PC-9 (cell line): ENCODE measurements around the gene RASEF. TPM values are rescaled to one million over a fixed set of nuclear protein-coding genes. Genes with fewer than 3 reads are reported as not detected.

Experiments used
- BruUV-seq: library from RNA; stranded (reverse); fragments of 400-500 nt; replicated peaks from 2 replicates; lab custom pipeline; 2021; lab: Mats Ljungman, UMichigan
- CTCF ChIA-PET: fragments of 300-600 bp; sonication (Branson Sonifier 250); formaldehyde crosslinking; loops from one replicate; lab custom pipeline; 2022; ENCODE audit warnings: antibody characterized with exemption; lab: Charles Lee
- POLR2A ChIA-PET: fragments of 300-600 bp; sonication (Branson Sonifier 250); formaldehyde crosslinking; loops from one replicate; lab custom pipeline; 2022; ENCODE audit warnings: antibody characterized with exemption; ENCODE audit not compliant: unreplicated experiment; lab: Charles Lee
- DNase-seq, 2 experiments: peaks; one replicate each; pipeline versions ENCODE4 v3.0.0 to v3.0.0-alpha.2; 2015 to 2022; ENCODE audit warnings: mixed read lengths in 1 of 2
- H2AFZ ChIP-seq: fragments of 200-600 bp; sonication (generic); 2 replicates; pipeline ENCODE4 v1.8.1; 2017; ENCODE audit warnings: antibody characterized with exemption
- H3F3A ChIP-seq: fragments of 200-600 bp; sonication (generic); 2 replicates; pipeline ENCODE4 v1.8.1; 2017; ENCODE audit warnings: antibody characterized with exemption, mild to moderate bottlenecking, low read depth; ENCODE audit not compliant: insufficient read depth
- H3K27ac ChIP-seq: fragments of 200-600 bp; sonication (generic); 2 replicates; pipeline ENCODE4 v1.6.1; 2016; ENCODE audit warnings: mixed run types
- H3K27me3 ChIP-seq: fragments of 200-600 bp; sonication (generic); 2 replicates; pipeline ENCODE4 v1.6.1; 2016; ENCODE audit warnings: low read depth, mixed run types; ENCODE audit not compliant: insufficient read depth
- H3K36me3 ChIP-seq: fragments of 200-600 bp; sonication (generic); 2 replicates; pipeline ENCODE4 v1.6.1; 2016; ENCODE audit warnings: low read depth, mixed run types
- H3K4me1 ChIP-seq: fragments of 200-600 bp; sonication (generic); replicated peaks from 2 replicates; pipeline ENCODE4 v1.6.1; 2016; ENCODE audit warnings: mixed run types; ENCODE audit not compliant: insufficient read depth
- H3K4me2 ChIP-seq: fragments of 200-600 bp; sonication (generic); 2 replicates; pipeline ENCODE4 v1.6.1; 2017; ENCODE audit warnings: mixed run types
- H3K4me3 ChIP-seq: fragments of 200-600 bp; sonication (generic); 2 replicates; pipeline ENCODE4 v1.6.1; 2016; ENCODE audit warnings: mixed run types
- H3K79me2 ChIP-seq: fragments of 200-600 bp; sonication (generic); 2 replicates; pipeline ENCODE4 v1.6.1; 2017; ENCODE audit warnings: low read depth, mixed run types
- H3K9me2 ChIP-seq: fragments of 200-600 bp; sonication (generic); 2 replicates; pipeline ENCODE4 v1.8.1; 2017; ENCODE audit warnings: mild to moderate bottlenecking; ENCODE audit not compliant: insufficient read depth
- H3K9me3 ChIP-seq: fragments of 200-600 bp; sonication (generic); 2 replicates; pipeline ENCODE4 v1.8.1; 2016; ENCODE audit warnings: low read depth; ENCODE audit not compliant: insufficient read depth
- H4K20me1 ChIP-seq: fragments of 200-600 bp; sonication (generic); 2 replicates; pipeline ENCODE4 v1.8.1; 2017; ENCODE audit not compliant: insufficient read depth
- CTCF ChIP-seq: fragments of 200-600 bp; sonication (generic); conservative IDR thresholded peaks from 2 replicates; pipeline ENCODE4 v1.6.1; 2017; ENCODE audit warnings: mixed run types, antibody characterized with exemption, mild to moderate bottlenecking, moderate library complexity
- EZH2 ChIP-seq: fragments of 200-600 bp; sonication (generic); IDR thresholded peaks from 2 replicates; pipeline ENCODE4 v1.8.0; 2017; ENCODE audit warnings: antibody characterized with exemption, low read depth
- intact Hi-C: fragments of 100-400 bp; cut with micrococcal nuclease; formaldehyde crosslinking; loops from one replicate; pipeline ENCODE4 v1.10.0; 2022; ENCODE audit not compliant: unreplicated experiment
- total RNA-seq: library from RNA; stranded (reverse); gene quantifications from 2 replicates; pipeline ENCODE4 v1.2.3, GENCODE V29; 2021

RASEF gene
- total RNA-seq, 1 experiment from 2014 or later, result 12.8 TPM

- H3K9me2 ChIP-seq, result no peaks in the 10 kb centered on the region
- no peak overlapping the region for H2AFZ ChIP-seq
- H3K4me2 ChIP-seq, result no peak overlapping the region
- peaks cover 19% of the 10 kb centered on the region for H3F3A ChIP-seq
- no TSS peak for BruUV-seq
- H3K36me3 ChIP-seq, result peaks cover 19% of the 10 kb centered on the region
- TF ChIP-seq EZH2 (no peak), CTCF (no peak)
- ChIA-PET POLR2A (no interaction called here), CTCF (no interaction called here)
- H3K79me2 ChIP-seq, result peaks cover 54% of the 10 kb centered on the region
- no peak overlapping the region for H3K27ac ChIP-seq
- DNase-seq, result no peak
- H3K9me3 ChIP-seq, result peaks cover 20% of the 10 kb centered on the region; the same call in 1 of the 2 replicates
- H4K20me1 ChIP-seq, result no peaks in the 10 kb centered on the region
- peaks cover 26% of the 10 kb centered on the region for H3K4me1 ChIP-seq
- no peaks in the 10 kb centered on the region for H3K27me3 ChIP-seq
- H3K4me3 ChIP-seq, result no peak overlapping the region
- intact Hi-C loops, result no loop called here
Observed at GRCh38 chr9:83056174-83056573, 6.8 kb downstream of the RASEF start.

- Histone ChIP-seq H3K9me2 (no peaks in the 10 kb centered on the region), H3K27ac (no peak overlapping the region), H4K20me1 (no peaks in the 10 kb centered on the region; the same call in 1 of the 2 replicates), H2AFZ (no peak overlapping the region), H3K4me1 (peaks cover 3% of the 10 kb centered on the region; the same call in 1 of the 2 replicates), H3K9me3 (no peaks in the 10 kb centered on the region), H3K4me2 (no peak overlapping the region), H3K79me2 (peaks cover 22% of the 10 kb centered on the region), H3F3A (no peaks in the 10 kb centered on the region; the same call in 1 of the 2 replicates), H3K27me3 (no peaks in the 10 kb centered on the region), H3K36me3 (no peaks in the 10 kb centered on the region), H3K4me3 (no peak overlapping the region)
- intact Hi-C loops, result no loop called here
- POLR2A ChIA-PET, result no interaction called here
- no peak for TF ChIP-seq EZH2
- no peak for TF ChIP-seq CTCF
- no TSS peak for BruUV-seq
- no peak for DNase-seq
- CTCF ChIA-PET, result no interaction called here
Observed at GRCh38 chr9:83047839-83048775, 14.8 kb downstream of the RASEF start.

- POLR2A ChIA-PET, result no interaction called here
Observed at GRCh38 chr9:83043597-83043996, 19.3 kb downstream of the RASEF start.

More at GRCh38 chr9:83043597-83043996, 19.3 kb downstream of the RASEF start:
- no TSS peak for BruUV-seq
- TF ChIP-seq EZH2 (no peak), CTCF (no peak)
- H3K9me2 ChIP-seq, result no peaks in the 10 kb centered on the region
- no peaks in the 10 kb centered on the region for H3K9me3 ChIP-seq
- no peaks in the 10 kb centered on the region; the same call in 1 of the 2 replicates for H4K20me1 ChIP-seq
- H3K79me2 ChIP-seq, result peaks cover 43% of the 10 kb centered on the region
- H3K27ac ChIP-seq, result no peak overlapping the region
- H3K36me3 ChIP-seq, result no peaks in the 10 kb centered on the region
- CTCF ChIA-PET, result interaction anchor here (0.6 kb wide), 1 partner anchor 12 kb away, joined by 3 read pairs; no protein-coding TSS in a partner anchor
- H2AFZ ChIP-seq, result no peak overlapping the region
- no peak for DNase-seq
- intact Hi-C loops, result no loop called here
- H3K4me3 ChIP-seq, result no peak overlapping the region
- peaks cover 17% of the 10 kb centered on the region for H3F3A ChIP-seq
- H3K4me1 ChIP-seq, result peaks cover 26% of the 10 kb centered on the region
- H3K27me3 ChIP-seq, result no peaks in the 10 kb centered on the region
- H3K4me2 ChIP-seq, result no peak overlapping the region
